ENCODE results near the gene HOOK1.

Gene HOOK1

DNA sequence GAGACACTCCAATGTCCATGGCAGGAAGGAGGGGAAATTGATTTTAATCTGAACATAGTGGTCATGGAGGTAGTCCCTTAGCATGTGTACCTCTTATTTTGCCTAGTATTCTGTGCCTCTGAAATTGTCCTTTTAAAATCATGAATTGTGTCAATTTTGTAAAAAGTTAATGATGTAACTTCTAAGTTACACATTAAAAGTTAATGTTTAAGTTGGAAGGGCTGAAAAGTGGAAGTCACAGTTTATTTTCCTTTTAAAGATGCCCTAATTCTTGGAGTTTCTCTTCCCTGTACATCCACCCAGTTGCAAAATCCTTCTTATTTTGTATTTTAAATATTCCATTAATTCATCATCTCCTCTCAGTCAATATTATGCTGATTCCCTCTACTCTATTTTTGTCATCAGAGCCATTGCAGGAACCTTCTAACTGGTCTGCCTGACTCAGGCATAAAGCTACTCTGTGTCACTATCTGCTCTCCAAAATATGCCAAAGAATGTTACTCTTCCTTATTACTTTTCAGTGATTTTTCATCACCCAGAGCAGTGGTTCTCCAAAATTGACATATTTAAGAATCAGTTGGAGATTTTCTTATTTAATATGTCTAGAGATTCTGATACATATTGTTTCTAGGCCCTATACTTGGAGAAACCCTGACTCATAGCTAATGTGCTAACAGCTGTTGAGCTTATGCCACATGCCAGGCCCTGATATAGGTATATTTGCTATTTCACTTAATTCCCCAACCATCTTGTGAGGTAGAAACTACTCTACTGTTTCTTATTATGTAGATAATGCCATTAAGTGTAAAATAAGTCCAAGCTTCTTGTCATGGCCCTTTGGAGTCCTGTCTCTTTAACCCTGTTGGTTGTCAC, 5.1 kb downstream of the HOOK1 start:
- no peak overlapping the region for H2AFZ ChIP-seq (ENCODE audit: low read length)
- H3K9me3 ChIP-seq (replicated peaks; ENCODE audit: insufficient read depth, low read length) = no peaks in the 10 kb centered on the region
- H3K36me3 ChIP-seq (replicated peaks; ENCODE audit: insufficient read depth, low read length) = no peaks in the 10 kb centered on the region; the same call in 1 of the 2 replicates
- H3K9me2 ChIP-seq (replicated peaks; ENCODE audit: insufficient read depth, low read length) = no peaks in the 10 kb centered on the region
- H3K9ac ChIP-seq (ENCODE audit: low read length) = no peak overlapping the region
- H3K4me3 ChIP-seq (ENCODE audit: low read length) = no peak overlapping the region
- TF ChIP-seq, protein P1, sequence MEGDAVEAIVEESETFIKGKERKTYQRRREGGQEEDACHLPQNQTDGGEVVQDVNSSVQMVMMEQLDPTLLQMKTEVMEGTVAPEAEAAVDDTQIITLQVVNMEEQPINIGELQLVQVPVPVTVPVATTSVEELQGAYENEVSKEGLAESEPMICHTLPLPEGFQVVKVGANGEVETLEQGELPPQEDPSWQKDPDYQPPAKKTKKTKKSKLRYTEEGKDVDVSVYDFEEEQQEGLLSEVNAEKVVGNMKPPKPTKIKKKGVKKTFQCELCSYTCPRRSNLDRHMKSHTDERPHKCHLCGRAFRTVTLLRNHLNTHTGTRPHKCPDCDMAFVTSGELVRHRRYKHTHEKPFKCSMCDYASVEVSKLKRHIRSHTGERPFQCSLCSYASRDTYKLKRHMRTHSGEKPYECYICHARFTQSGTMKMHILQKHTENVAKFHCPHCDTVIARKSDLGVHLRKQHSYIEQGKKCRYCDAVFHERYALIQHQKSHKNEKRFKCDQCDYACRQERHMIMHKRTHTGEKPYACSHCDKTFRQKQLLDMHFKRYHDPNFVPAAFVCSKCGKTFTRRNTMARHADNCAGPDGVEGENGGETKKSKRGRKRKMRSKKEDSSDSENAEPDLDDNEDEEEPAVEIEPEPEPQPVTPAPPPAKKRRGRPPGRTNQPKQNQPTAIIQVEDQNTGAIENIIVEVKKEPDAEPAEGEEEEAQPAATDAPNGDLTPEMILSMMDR (IDR thresholded peaks at IDR 0.05; ENCODE audit: low read length) = no peak
- TF ChIP-seq EZH2 (optimal IDR thresholded peaks at IDR 0.05; ENCODE audit: low read depth, low read length) (no peak), EZH2phosphoT487 (IDR thresholded peaks at IDR 0.05; ENCODE audit: low read length) (no peak)
- H3K27me3 ChIP-seq (replicated peaks; ENCODE audit: insufficient read depth, low read length) = no peaks in the 10 kb centered on the region
- H3K4me2 ChIP-seq (ENCODE audit: low read depth, low read length) = no peak overlapping the region
- H3F3A ChIP-seq (ENCODE audit: insufficient read depth, low read length) = no peaks in the 10 kb centered on the region
- peaks cover 52% of the 10 kb centered on the region for H3K79me2 ChIP-seq (ENCODE audit: low read length)
- no peak for DNase-seq
- H3K4me1 ChIP-seq (ENCODE audit: low read length) = 0 out of 2 replicates have a peak, but pooled peaks cover 6% of the 10 kb centered on the region
- no peak overlapping the region for H3K27ac ChIP-seq (ENCODE audit: low read length)
- H4K20me1 ChIP-seq (ENCODE audit: insufficient read depth, low read length) = no peaks in the 10 kb centered on the region

DNA sequence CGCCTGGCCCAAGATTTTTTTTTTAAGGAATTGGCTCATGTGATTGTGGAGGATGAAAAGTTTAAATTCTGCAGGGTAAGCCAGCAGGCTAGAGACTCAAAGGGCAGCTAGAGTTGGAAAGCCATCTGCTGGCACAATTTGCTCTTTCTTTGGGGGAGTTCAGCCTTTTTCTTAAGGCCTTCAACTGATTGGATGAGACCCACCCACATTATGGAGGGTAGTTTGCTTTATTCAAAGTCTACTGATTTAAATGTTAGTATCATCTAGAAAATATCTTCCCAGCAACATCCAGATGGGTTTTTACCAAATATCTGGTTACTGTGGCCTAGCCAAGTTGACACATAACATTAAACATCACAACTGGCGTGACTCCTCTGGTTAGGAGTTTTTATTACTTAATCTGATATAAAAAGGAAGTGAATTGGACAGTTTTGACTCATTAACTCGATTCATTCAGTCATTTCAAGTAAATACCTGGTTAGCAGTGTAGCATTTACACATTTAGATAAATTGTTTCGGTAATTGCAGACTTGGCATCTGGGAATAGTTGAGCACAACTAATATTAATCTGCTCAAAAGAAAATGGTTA, 12.4 kb downstream of the HOOK1 start:
- no peak overlapping the region for H3K9ac ChIP-seq (ENCODE audit: low read length)
- DNase-seq = no peak
- no peak overlapping the region for H3K4me3 ChIP-seq (ENCODE audit: low read length)
- no peaks in the 10 kb centered on the region for H3F3A ChIP-seq (ENCODE audit: insufficient read depth, low read length)
- H3K4me2 ChIP-seq (ENCODE audit: low read depth, low read length) = no peak overlapping the region
- no peaks in the 10 kb centered on the region for H3K9me2 ChIP-seq (replicated peaks; ENCODE audit: insufficient read depth, low read length)
- no peaks in the 10 kb centered on the region for H3K27me3 ChIP-seq (replicated peaks; ENCODE audit: insufficient read depth, low read length)
- peaks cover 6% of the 10 kb centered on the region; the same call in 1 of the 2 replicates for H3K4me1 ChIP-seq (ENCODE audit: low read length)
- no peaks in the 10 kb centered on the region for H3K79me2 ChIP-seq (ENCODE audit: low read length)
- H3K36me3 ChIP-seq (replicated peaks; ENCODE audit: insufficient read depth, low read length) = no peaks in the 10 kb centered on the region; the same call in 1 of the 2 replicates
- no peak overlapping the region for H3K27ac ChIP-seq (ENCODE audit: low read length)
- TF ChIP-seq, protein P1 (IDR thresholded peaks at IDR 0.05; ENCODE audit: low read length) = no peak
- TF ChIP-seq EZH2 (optimal IDR thresholded peaks at IDR 0.05; ENCODE audit: low read depth, low read length) (no peak), EZH2phosphoT487 (IDR thresholded peaks at IDR 0.05; ENCODE audit: low read length) (no peak)
- H4K20me1 ChIP-seq (ENCODE audit: insufficient read depth, low read length) = no peaks in the 10 kb centered on the region
- H2AFZ ChIP-seq (ENCODE audit: low read length) = no peak overlapping the region
- no peaks in the 10 kb centered on the region for H3K9me3 ChIP-seq (replicated peaks; ENCODE audit: insufficient read depth, low read length)

DNA sequence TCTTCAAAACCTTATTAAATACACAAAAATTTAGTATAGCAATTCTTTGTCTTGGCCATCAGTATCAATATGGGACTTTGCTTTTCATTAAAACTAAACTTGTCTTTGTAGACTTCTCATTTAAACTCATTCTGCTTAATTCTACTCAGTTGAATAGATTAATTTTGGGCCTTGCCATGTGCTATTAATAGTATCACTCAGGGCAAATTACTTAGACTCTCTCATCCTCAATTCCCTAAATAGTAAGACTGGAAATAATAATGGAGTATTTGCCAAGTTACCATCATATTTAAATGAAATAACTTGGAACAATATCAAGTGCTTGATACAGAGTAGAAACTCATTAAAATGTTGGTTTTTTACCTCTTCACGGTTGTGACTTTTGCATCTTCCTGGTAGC, 13.4 kb downstream of the HOOK1 start:
- Histone ChIP-seq H3K27ac (ENCODE audit: low read length) (no peak overlapping the region), H3K27me3 (replicated peaks; ENCODE audit: insufficient read depth, low read length) (no peaks in the 10 kb centered on the region), H4K20me1 (ENCODE audit: insufficient read depth, low read length) (no peaks in the 10 kb centered on the region), H3K9ac (ENCODE audit: low read length) (no peak overlapping the region), H3K36me3 (replicated peaks; ENCODE audit: insufficient read depth, low read length) (no peaks in the 10 kb centered on the region; the same call in 1 of the 2 replicates), H3K9me2 (replicated peaks; ENCODE audit: insufficient read depth, low read length) (no peaks in the 10 kb centered on the region), H3K79me2 (ENCODE audit: low read length) (no peaks in the 10 kb centered on the region), H3K4me2 (ENCODE audit: low read depth, low read length) (no peak overlapping the region), H2AFZ (ENCODE audit: low read length) (no peak overlapping the region), H3K4me3 (ENCODE audit: low read length) (no peak overlapping the region), H3K9me3 (replicated peaks; ENCODE audit: insufficient read depth, low read length) (no peaks in the 10 kb centered on the region), H3K4me1 (ENCODE audit: low read length) (peaks cover 6% of the 10 kb centered on the region; the same call in 1 of the 2 replicates), H3F3A (ENCODE audit: insufficient read depth, low read length) (no peaks in the 10 kb centered on the region)
- no peak for TF ChIP-seq EZH2 (optimal IDR thresholded peaks at IDR 0.05; ENCODE audit: low read depth, low read length)
- no peak for TF ChIP-seq EZH2phosphoT487 (IDR thresholded peaks at IDR 0.05; ENCODE audit: low read length)
- TF ChIP-seq, protein P1 (IDR thresholded peaks at IDR 0.05; ENCODE audit: low read length) = no peak
- DNase-seq = no peak
